ENCODE measurements around the gene CYTH1.
"Not testable (repeated sequence)": the region's sequence is repeated elsewhere in the genome, so short reads cannot be mapped to it uniquely, and the experiment has no call there.

CYTH1 gene

GRCh38 chr17:78759203-78759968, 22.7 kb downstream of the CYTH1 start:
- no peak for DNase-seq

- no peak for DNase-seq
These were observed 28.5 kb downstream of the CYTH1 start for GRCh38 chr17:78753316-78754250.

- DNase-seq: no peak
These were observed 30.5 kb downstream of the CYTH1 start for GRCh38 chr17:78751447-78752161.

GRCh38 chr17:78751000-78751399, 31.1 kb downstream of the CYTH1 start:
- not testable (repeated sequence) for DNase-seq

- peak in 2 of 14 donors; percentile 24 to 32 for DNase-seq
These were observed 33.2 kb downstream of the CYTH1 start for GRCh38 chr17:78748730-78749317.

- DNase-seq: no peak
These were observed 33.9 kb downstream of the CYTH1 start for GRCh38 chr17:78748048-78748729.

GRCh38 chr17:78747488-78747887, 34.6 kb downstream of the CYTH1 start:
- DNase-seq: no peak

GRCh38 chr17:78746949-78747269, 35.2 kb downstream of the CYTH1 start:
- DNase-seq: no peak

GRCh38 chr17:78746263-78746948, 35.7 kb downstream of the CYTH1 start:
- DNase-seq: no peak

GRCh38 chr17:78745407-78746088, 36.5 kb downstream of the CYTH1 start:
- peak in 2 of 14 donors; percentile 19 to 50 for DNase-seq

- no peak for DNase-seq
These were observed 39.2 kb downstream of the CYTH1 start for GRCh38 chr17:78742901-78743300.

- DNase-seq: no peak
These were observed 40.3 kb downstream of the CYTH1 start for GRCh38 chr17:78741644-78742284.

GRCh38 chr17:78739331-78739931, 42.6 kb downstream of the CYTH1 start:
- no peak for DNase-seq

- DNase-seq: no peak
These were observed 43.4 kb downstream of the CYTH1 start for GRCh38 chr17:78738698-78739097.

- DNase-seq: no peak
These were observed 43.8 kb downstream of the CYTH1 start for GRCh38 chr17:78738278-78738677.

- no peak for DNase-seq
These were observed 44.7 kb downstream of the CYTH1 start for GRCh38 chr17:78737332-78737731.

- DNase-seq: peak in 3 of 14 donors; percentile 28 to 56 (median 38)
These were observed 45.5 kb downstream of the CYTH1 start for GRCh38 chr17:78736526-78737079.

GRCh38 chr17:78735832-78736525, 46.1 kb downstream of the CYTH1 start:
- DNase-seq: no peak

Data from C1 segment of cervical spinal cord (tissue), 14 donors.